ENCODE results near the gene PALM.

The PALM gene

DNA sequence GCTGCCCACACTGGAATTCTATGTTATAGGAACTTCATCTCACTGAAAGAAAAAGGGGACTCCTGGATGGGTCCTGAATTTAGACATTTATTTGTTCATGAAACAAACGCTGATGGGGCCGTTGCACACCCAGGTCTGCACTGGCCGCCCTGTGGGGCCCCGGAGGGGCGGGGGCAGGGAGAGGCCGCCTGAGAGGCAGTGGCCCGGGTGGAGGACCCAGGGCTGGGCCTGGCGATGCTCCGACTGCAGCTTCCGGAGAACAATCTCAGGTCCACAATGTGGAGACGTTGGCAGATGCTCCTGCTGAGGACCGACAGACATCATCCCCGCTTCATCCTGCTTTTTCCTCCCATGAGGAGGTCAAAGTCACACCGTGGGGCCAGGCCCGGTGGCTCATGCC, 72.2 kb downstream of the PALM start:
- no peak for DNase-seq (ENCODE audit: low read depth)
- TF ChIP-seq, protein P1, sequence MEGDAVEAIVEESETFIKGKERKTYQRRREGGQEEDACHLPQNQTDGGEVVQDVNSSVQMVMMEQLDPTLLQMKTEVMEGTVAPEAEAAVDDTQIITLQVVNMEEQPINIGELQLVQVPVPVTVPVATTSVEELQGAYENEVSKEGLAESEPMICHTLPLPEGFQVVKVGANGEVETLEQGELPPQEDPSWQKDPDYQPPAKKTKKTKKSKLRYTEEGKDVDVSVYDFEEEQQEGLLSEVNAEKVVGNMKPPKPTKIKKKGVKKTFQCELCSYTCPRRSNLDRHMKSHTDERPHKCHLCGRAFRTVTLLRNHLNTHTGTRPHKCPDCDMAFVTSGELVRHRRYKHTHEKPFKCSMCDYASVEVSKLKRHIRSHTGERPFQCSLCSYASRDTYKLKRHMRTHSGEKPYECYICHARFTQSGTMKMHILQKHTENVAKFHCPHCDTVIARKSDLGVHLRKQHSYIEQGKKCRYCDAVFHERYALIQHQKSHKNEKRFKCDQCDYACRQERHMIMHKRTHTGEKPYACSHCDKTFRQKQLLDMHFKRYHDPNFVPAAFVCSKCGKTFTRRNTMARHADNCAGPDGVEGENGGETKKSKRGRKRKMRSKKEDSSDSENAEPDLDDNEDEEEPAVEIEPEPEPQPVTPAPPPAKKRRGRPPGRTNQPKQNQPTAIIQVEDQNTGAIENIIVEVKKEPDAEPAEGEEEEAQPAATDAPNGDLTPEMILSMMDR (IDR thresholded peaks at IDR 0.05; ENCODE audit: low read length, missing control alignments), result no peak
- no peak overlapping the region for H3K4me3 ChIP-seq (replicated peaks; ENCODE audit: low read depth, low read length)

DNA sequence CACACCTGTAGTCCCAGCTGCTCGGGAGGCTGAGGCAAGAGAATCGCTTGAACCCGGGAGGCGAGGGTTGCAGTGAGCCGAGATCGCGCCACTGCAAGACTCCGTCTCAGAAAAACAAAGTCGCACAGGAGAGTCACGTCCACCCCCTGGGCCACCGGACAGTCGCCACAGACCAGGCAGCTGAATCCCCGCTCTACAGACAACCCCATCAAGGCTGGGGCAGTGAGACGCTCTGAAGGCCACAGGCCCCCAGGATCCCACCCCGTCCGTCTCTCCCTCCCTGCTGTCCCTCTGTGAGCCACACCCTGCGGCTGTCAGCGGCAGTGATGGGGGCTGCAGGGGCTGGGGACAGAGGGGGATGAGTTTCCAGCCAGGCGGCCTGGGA, 73.1 kb downstream of the PALM start:
- no peak overlapping the region for H3K4me3 ChIP-seq (replicated peaks; ENCODE audit: low read depth, low read length)
- TF ChIP-seq, protein P1 (IDR thresholded peaks at IDR 0.05; ENCODE audit: low read length, missing control alignments), result no peak
- no peak for DNase-seq (ENCODE audit: low read depth)

- peak; percentile 76 for DNase-seq (ENCODE audit: low read depth)
- peak overlapping the region; percentile 24 for H3K4me3 ChIP-seq (replicated peaks; ENCODE audit: low read depth, low read length)
- TF ChIP-seq, protein P1 (IDR thresholded peaks at IDR 0.05; ENCODE audit: low read length, missing control alignments), result no peak
Observed at GRCh38 chr19:782185-782877, 73.6 kb downstream of the PALM start.

DNA sequence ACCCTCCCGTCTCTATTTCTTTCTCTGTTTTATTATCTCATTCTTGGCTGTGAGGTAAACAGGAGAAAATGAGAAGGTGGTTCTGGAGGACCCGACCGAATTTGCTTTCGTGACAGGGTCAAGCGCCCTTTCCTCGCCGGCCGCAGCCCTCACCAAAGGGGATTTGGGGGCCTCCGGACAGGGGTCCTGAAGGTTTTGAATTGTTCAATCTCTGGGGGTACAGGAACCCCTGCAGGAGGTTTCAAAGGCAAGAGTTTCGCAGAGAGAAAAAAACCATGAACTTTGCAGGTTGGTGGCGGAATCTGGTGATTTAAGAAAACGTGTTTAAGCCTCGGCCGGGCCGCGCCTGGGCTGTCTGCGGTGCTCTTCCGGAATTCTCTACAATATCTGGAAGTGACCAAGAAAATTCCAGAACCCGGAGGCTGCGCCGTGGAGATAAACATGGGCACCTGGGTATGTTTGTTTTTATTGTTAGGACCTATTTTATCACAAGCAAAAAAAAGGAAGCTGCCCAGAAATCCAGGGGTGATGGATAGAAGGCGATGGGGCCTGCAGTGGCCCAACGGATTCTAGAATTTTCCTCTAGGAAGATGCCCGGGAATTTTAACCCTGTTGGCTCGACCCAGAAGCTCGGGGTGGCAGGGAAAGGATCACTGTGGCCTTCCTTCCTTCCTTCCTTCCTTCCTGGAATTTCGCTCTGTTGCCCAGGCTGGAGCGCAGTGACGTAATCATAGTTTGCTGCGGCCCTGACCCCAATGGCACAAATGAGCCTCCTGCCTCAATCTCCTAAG, 74.3 kb downstream of the PALM start:
- DNase-seq (ENCODE audit: low read depth), result no peak
- H3K4me3 ChIP-seq (replicated peaks; ENCODE audit: low read depth, low read length), result peak overlapping the region; percentile 24
- TF ChIP-seq, protein P1 (IDR thresholded peaks at IDR 0.05; ENCODE audit: low read length, missing control alignments), result no peak

GRCh38 chr19:784541-784940, 75.8 kb downstream of the PALM start:
- no peak for DNase-seq (ENCODE audit: low read depth)
- TF ChIP-seq, protein P1 (IDR thresholded peaks at IDR 0.05; ENCODE audit: low read length, missing control alignments), result no peak
- H3K4me3 ChIP-seq (replicated peaks; ENCODE audit: low read depth, low read length), result no peak overlapping the region

DNA sequence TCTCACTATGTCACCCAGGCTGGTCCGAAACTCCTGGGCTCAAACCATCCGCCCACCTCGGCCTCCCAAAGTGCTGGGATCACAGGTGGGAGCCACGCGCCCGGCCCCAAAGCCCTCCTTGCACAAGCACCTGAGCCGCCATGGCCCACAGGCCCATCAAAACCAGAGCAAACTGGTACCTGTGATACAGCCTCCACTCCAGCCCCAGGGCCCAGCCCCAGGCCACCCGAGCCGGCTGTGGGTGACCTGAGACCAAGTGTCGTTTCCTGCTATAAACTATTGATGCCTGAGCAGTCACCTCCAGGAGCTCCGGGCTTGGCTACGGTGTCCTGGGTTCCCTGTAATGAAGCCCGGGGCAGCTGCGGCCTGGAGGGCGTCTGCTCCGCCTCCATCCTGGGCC, 78.8 kb downstream of the PALM start:
- TF ChIP-seq, protein P1 (IDR thresholded peaks at IDR 0.05; ENCODE audit: low read length, missing control alignments), result no peak
- no peak for DNase-seq (ENCODE audit: low read depth)
- no peak overlapping the region for H3K4me3 ChIP-seq (replicated peaks; ENCODE audit: low read depth, low read length)

All from fibroblast of pulmonary artery (primary cell).